ENCODE results near the gene ARX. TPM values are rescaled to one million over a fixed set of nuclear protein-coding genes. Genes with fewer than 3 reads are reported as not detected.

ARX gene
- total and polyA plus RNA-seq, 2 donors (not counting 3 experiments of a cell fraction or from before 2014, with no cell fraction given): not detected

DNA sequence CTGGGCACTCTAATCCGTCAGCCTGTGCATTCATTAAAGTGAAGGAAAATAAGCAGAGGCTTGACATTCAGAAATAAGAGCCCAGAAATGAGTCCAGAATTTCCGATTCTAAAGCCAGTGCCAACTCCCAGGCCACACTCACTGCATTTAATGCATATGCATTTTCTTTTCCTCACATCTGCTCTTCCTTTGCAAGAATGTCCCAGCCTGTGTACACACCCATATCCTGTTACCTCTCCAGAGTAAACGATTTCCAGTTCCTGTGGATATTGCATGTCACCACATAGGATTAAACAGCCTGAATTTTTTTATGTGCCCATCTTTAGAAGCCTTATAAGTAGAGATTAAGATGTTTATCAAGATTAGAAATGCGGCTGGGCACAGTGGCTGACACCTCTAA, 27.5 kb downstream of the ARX start:
- Histone ChIP-seq H3K4me1 (ENCODE audit: control insufficient read depth, extremely low read depth, insufficient read depth, low read length) (no peaks in the 10 kb centered on the region), H3K27ac (ENCODE audit: insufficient read depth, low read depth, low read length) (no peak overlapping the region), H3K9me1 (replicated peaks; ENCODE audit: control insufficient read depth, extremely low read depth, insufficient read depth, low read length) (no peaks in the 10 kb centered on the region), H3K79me2 (ENCODE audit: control insufficient read depth, insufficient read depth, low read length) (no peaks in the 10 kb centered on the region), H3K9ac (replicated peaks; ENCODE audit: extremely low read depth, insufficient read depth, low read length) (no peak overlapping the region), H3K27me3 (ENCODE audit: control insufficient read depth in 2 of 2, insufficient read depth in 2 of 2, low read length in 2 of 2) (no peaks in the 10 kb centered on the region), H3K4me2 (ENCODE audit: insufficient read depth, low read length) (no peak overlapping the region), H3K36me3 (ENCODE audit: control insufficient read depth in 2 of 2, extremely low read depth in 1 of 2, insufficient read depth in 2 of 2, low read length in 2 of 2) (no peaks in the 10 kb centered on the region), H4K20me1 (replicated peaks; ENCODE audit: control insufficient read depth, extremely low read depth, insufficient read depth, low read length) (no peaks in the 10 kb centered on the region), H3K4me3 (replicated peaks in 1 of 3; ENCODE audit: insufficient read depth in 1 of 3, low read depth in 1 of 3, low read length in 3 of 3) (no peak overlapping the region), H2AFZ (ENCODE audit: low read depth, low read length) (no peak overlapping the region), H3K9me3 (replicated peaks; ENCODE audit: control insufficient read depth, insufficient read depth, low read length) (no peaks in the 10 kb centered on the region)
- DNase-seq (ENCODE audit: low read depth, low spot score): no peak
- no TSS peak for BruUV-seq (replicated peaks)
- FAIRE-seq: no peak
- TF ChIP-seq GATA2 (IDR thresholded peaks at IDR 0.05; ENCODE audit: insufficient read depth, insufficient read length, low read depth, low read length) (no peak), MYC (IDR thresholded peaks at IDR 0.05; ENCODE audit: low read depth, low read length) (no peak)
- TF ChIP-seq, protein P1, sequence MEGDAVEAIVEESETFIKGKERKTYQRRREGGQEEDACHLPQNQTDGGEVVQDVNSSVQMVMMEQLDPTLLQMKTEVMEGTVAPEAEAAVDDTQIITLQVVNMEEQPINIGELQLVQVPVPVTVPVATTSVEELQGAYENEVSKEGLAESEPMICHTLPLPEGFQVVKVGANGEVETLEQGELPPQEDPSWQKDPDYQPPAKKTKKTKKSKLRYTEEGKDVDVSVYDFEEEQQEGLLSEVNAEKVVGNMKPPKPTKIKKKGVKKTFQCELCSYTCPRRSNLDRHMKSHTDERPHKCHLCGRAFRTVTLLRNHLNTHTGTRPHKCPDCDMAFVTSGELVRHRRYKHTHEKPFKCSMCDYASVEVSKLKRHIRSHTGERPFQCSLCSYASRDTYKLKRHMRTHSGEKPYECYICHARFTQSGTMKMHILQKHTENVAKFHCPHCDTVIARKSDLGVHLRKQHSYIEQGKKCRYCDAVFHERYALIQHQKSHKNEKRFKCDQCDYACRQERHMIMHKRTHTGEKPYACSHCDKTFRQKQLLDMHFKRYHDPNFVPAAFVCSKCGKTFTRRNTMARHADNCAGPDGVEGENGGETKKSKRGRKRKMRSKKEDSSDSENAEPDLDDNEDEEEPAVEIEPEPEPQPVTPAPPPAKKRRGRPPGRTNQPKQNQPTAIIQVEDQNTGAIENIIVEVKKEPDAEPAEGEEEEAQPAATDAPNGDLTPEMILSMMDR (IDR thresholded peaks at IDR 0.05; ENCODE audit: extremely low read depth in 1 of 2, insufficient read depth in 1 of 2, low read depth in 1 of 2, low read length in 2 of 2): no peak
- ChIA-PET POLR2A (no interaction called here), CTCF (no interaction called here)
- intact Hi-C loops (cut with micrococcal nuclease): no loop called here
- dilution Hi-C loops (cut with MboI; ENCODE audit: extremely low pct_ligation_motif_present, low sequenced_read_pairs): no loop called here

DNA sequence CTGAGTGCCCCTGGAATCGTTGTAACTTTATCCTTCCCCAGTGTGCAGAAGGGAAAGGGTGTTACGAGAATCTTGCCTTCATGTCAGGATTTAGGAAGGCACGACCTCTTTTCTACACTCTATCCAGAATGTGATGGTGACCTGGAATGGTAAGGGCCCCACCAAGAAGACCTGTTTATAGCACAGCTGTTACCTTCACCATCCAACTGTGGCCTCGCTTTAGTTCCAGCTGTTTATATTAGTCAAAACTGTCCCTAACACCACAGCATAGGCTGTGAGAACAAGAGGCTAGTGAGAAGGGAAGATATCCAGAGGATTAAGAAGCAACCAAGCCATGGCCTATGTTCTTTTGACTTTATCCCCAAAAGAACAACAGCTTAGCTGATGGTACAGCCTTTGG, 28.0 kb downstream of the ARX start:
- Histone ChIP-seq H3K9me1 (replicated peaks; ENCODE audit: control insufficient read depth, extremely low read depth, insufficient read depth, low read length) (no peaks in the 10 kb centered on the region), H3K4me2 (ENCODE audit: insufficient read depth, low read length) (no peak overlapping the region), H3K9ac (replicated peaks; ENCODE audit: extremely low read depth, insufficient read depth, low read length) (no peak overlapping the region), H4K20me1 (replicated peaks; ENCODE audit: control insufficient read depth, extremely low read depth, insufficient read depth, low read length) (no peaks in the 10 kb centered on the region), H2AFZ (ENCODE audit: low read depth, low read length) (no peak overlapping the region), H3K4me3 (replicated peaks in 1 of 3; ENCODE audit: insufficient read depth in 1 of 3, low read depth in 1 of 3, low read length in 3 of 3) (no peak overlapping the region), H3K4me1 (ENCODE audit: control insufficient read depth, extremely low read depth, insufficient read depth, low read length) (no peaks in the 10 kb centered on the region), H3K27me3 (ENCODE audit: control insufficient read depth in 2 of 2, insufficient read depth in 2 of 2, low read length in 2 of 2) (no peaks in the 10 kb centered on the region), H3K79me2 (ENCODE audit: control insufficient read depth, insufficient read depth, low read length) (no peaks in the 10 kb centered on the region), H3K27ac (ENCODE audit: insufficient read depth, low read depth, low read length) (no peak overlapping the region), H3K9me3 (replicated peaks; ENCODE audit: control insufficient read depth, insufficient read depth, low read length) (no peaks in the 10 kb centered on the region), H3K36me3 (ENCODE audit: control insufficient read depth in 2 of 2, extremely low read depth in 1 of 2, insufficient read depth in 2 of 2, low read length in 2 of 2) (no peaks in the 10 kb centered on the region)
- dilution Hi-C loops (cut with MboI; ENCODE audit: extremely low pct_ligation_motif_present, low sequenced_read_pairs): no loop called here
- no TSS peak for BruUV-seq (replicated peaks)
- ChIA-PET POLR2A (no interaction called here), CTCF (no interaction called here)
- no peak for DNase-seq (ENCODE audit: low read depth, low spot score)
- intact Hi-C loops (cut with micrococcal nuclease): no loop called here
- TF ChIP-seq, protein P1 (IDR thresholded peaks at IDR 0.05; ENCODE audit: extremely low read depth in 1 of 2, insufficient read depth in 1 of 2, low read depth in 1 of 2, low read length in 2 of 2): no peak
- TF ChIP-seq, protein P2, sequence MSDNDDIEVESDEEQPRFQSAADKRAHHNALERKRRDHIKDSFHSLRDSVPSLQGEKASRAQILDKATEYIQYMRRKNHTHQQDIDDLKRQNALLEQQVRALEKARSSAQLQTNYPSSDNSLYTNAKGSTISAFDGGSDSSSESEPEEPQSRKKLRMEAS (IDR thresholded peaks at IDR 0.05; ENCODE audit: insufficient read depth, insufficient read length): no peak
- TF ChIP-seq JUN (IDR thresholded peaks at IDR 0.05; ENCODE audit: borderline replicate concordance, insufficient read depth, insufficient read length, low read depth) (no peak), GATA2 (IDR thresholded peaks at IDR 0.05; ENCODE audit: insufficient read depth, insufficient read length, low read depth, low read length) (no peak), FOS (IDR thresholded peaks at IDR 0.05; ENCODE audit: borderline replicate concordance, insufficient read depth, low read length) (no peak), EZH2 (IDR thresholded peaks at IDR 0.05; ENCODE audit: borderline replicate concordance, low read depth, low read length, severe bottlenecking) (no peak), MYC (IDR thresholded peaks at IDR 0.05; ENCODE audit: low read depth, low read length) (no peak), POLR2AphosphoS5 (IDR thresholded peaks at IDR 0.05; ENCODE audit: insufficient read depth, low read depth, low read length) (no peak), POLR2A (IDR thresholded peaks at IDR 0.05; ENCODE audit: low read depth, low read length) (no peak)
- FAIRE-seq: no peak
